ENCODE results near the gene HGD. TPM values are rescaled to one million over a fixed set of nuclear protein-coding genes. Genes with fewer than 3 reads are reported as not detected.
A peak's percentile ranks its signal among the peaks of the same experiment; 100 is the strongest.

The HGD gene
- total and polyA plus RNA-seq, 2 experiments from 2014 or later = not detected

DNA sequence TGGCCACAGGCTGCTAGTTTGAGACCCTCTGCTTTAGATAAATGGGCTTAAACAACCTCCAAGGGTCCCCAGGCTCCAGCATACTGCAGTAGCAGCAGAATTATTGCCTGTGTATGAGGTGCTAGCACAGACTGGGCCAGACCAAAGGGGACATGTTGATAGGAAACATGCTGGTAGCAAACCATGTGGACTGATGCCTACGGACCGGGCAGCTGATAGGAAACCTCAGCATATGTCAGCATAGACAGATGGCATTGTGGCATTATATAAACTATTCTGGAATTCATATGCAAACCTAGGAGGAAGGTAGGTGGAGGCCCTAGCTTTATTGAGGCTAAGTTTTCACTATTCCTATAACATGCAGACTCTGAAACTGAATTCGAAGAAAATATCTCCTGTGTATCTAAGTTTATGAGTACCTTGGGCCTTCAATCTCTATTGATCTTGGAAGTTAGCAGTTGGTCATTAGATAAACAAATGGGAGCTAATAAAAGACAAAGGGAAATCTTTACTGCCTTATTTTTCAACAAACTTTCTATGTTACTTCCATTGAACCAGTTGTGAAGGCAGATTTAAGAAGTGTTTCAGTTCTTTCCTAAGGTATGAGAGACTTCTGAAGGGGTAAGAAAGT is 1.7 kb upstream of the HGD start:
- TF ChIP-seq, protein P1, sequence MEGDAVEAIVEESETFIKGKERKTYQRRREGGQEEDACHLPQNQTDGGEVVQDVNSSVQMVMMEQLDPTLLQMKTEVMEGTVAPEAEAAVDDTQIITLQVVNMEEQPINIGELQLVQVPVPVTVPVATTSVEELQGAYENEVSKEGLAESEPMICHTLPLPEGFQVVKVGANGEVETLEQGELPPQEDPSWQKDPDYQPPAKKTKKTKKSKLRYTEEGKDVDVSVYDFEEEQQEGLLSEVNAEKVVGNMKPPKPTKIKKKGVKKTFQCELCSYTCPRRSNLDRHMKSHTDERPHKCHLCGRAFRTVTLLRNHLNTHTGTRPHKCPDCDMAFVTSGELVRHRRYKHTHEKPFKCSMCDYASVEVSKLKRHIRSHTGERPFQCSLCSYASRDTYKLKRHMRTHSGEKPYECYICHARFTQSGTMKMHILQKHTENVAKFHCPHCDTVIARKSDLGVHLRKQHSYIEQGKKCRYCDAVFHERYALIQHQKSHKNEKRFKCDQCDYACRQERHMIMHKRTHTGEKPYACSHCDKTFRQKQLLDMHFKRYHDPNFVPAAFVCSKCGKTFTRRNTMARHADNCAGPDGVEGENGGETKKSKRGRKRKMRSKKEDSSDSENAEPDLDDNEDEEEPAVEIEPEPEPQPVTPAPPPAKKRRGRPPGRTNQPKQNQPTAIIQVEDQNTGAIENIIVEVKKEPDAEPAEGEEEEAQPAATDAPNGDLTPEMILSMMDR (IDR thresholded peaks at IDR 0.05; ENCODE audit: low read depth, low read length) = no peak
- DNase-seq (ENCODE audit: low read depth in 1 of 2, low spot score in 1 of 2) = no peak
- no peak overlapping the region for H3K27ac ChIP-seq
- no peaks in the 10 kb centered on the region for H3K9me3 ChIP-seq (ENCODE audit: low read depth)
- H3K4me1 ChIP-seq (ENCODE audit: low read depth) = no peaks in the 10 kb centered on the region
- no peaks in the 10 kb centered on the region for H3K36me3 ChIP-seq
- no peaks in the 10 kb centered on the region for H3K27me3 ChIP-seq
- no peak overlapping the region for H3K4me3 ChIP-seq

DNA sequence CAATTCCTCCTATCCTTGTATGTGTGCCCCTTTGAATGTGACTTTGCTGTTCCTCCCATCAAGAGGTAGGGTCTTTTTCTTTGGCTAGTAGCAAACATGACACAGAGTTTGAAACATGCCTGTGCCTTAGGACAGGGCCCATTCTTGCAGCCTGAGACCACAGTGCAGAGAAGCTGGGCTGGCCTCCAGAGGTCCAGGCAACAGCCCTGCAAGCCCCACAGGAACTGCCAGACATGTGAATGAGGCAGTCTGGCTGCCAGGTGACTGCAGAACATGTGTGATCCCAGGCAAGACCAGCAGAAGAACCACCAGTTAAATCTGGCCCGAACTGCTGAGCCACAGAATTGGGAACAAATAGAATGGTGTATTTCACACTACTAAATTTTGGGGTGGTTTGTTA is 1.2 kb upstream of the HGD start:
- no peak overlapping the region for H3K27ac ChIP-seq
- no peaks in the 10 kb centered on the region for H3K9me3 ChIP-seq (ENCODE audit: low read depth)
- H3K27me3 ChIP-seq = no peaks in the 10 kb centered on the region
- no peaks in the 10 kb centered on the region for H3K4me1 ChIP-seq (ENCODE audit: low read depth)
- DNase-seq (ENCODE audit: low read depth in 1 of 2, low spot score in 1 of 2) = peak in 1 of 2 donors; percentile 12
- no peak overlapping the region for H3K4me3 ChIP-seq
- no peaks in the 10 kb centered on the region for H3K36me3 ChIP-seq
- TF ChIP-seq, protein P1 (IDR thresholded peaks at IDR 0.05; ENCODE audit: low read depth, low read length) = no peak

DNA sequence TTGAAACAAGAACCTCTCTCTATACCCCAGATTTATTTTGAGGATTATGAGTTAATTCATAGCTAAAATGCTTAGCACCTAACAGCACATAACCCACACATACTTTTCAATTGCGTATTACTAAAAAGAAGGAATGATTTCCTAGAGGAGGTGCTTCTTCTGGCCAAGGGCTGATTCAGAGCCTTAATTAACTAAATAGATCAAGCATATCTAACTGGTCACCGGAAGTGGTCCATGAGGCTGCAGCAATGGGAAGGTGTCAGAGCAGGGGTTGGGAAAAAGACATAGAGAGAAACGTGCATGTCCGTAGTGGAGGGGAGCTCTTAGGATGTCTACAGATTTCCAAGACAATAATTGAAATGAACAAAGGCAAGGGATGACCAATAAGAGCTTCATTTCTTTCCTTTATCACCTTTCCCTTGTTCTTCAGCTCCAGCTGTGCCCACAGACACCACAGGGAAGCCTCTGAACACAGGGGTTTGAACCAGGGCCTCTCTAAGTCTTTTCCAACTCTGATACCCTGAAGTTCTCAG is 467 bp downstream of the HGD start:
- H3K27ac ChIP-seq = no peak overlapping the region
- H3K9me3 ChIP-seq (ENCODE audit: low read depth) = no peaks in the 10 kb centered on the region
- H3K36me3 ChIP-seq = no peaks in the 10 kb centered on the region
- no peaks in the 10 kb centered on the region for H3K27me3 ChIP-seq
- DNase-seq (ENCODE audit: low read depth in 1 of 2, low spot score in 1 of 2) = no peak
- H3K4me1 ChIP-seq (ENCODE audit: low read depth) = no peaks in the 10 kb centered on the region
- no peak overlapping the region for H3K4me3 ChIP-seq
- TF ChIP-seq, protein P1 (IDR thresholded peaks at IDR 0.05; ENCODE audit: low read depth, low read length) = no peak

DNA sequence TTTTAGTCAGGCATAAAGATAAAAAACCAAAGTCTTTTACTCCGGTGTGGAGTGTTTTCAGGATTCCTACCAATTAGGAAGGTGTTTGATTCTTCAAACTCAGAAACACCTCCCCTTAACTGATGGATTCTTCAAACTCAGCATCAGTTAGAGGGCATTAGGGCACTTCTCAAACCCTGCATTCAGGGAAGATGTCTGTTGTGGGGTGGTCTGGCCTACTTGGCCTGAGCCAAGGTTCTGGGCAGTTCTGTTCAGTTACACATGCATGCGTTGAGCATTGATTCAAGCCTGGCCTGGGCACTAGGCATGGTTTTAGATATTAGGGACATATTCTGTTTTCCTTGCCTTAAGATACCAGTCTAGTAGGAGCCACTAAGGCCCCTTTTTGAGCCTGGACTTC is 1.0 kb downstream of the HGD start:
- Histone ChIP-seq H3K9me3 (ENCODE audit: low read depth) (no peaks in the 10 kb centered on the region), H3K27ac (no peak overlapping the region), H3K36me3 (no peaks in the 10 kb centered on the region), H3K27me3 (no peaks in the 10 kb centered on the region), H3K4me1 (ENCODE audit: low read depth) (no peaks in the 10 kb centered on the region), H3K4me3 (no peak overlapping the region)
- TF ChIP-seq, protein P1 (IDR thresholded peaks at IDR 0.05; ENCODE audit: low read depth, low read length) = no peak
- no peak for DNase-seq (ENCODE audit: low read depth in 1 of 2, low spot score in 1 of 2)

DNA sequence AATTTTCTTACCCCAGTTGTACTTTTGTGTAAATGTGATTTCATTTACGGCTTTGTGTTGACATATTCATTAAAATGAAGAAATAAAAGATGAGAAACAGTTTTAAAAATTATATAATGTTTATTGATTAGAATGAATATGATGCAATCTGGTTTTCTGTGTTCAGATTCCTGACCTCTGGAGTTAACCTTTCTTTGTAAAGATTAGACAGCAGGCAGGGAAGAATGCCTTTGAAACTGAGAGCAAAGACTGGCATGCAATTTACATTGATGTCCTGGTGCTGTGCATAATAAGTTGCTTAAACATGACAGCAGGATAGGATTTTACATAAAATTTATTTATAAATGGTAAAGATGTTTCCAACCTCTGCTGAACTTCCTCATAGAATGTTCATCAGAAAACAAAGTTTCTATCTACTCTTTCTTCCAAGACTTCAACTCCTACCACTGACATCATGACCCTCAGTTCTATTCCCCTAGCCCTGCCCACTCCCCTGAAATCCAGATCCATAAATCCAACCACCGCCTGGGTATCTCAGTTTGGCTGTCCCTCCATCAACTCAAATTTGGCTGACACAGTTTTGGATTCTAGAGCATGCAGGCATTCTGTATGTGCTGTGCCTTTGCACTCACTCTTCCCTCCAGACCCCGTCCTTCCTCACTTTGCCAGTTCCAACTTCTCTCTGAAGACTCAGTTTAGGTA is 1.7 kb downstream of the HGD start:
- TF ChIP-seq, protein P1 (IDR thresholded peaks at IDR 0.05; ENCODE audit: low read depth, low read length) = no peak
- Histone ChIP-seq H3K27ac (no peak overlapping the region), H3K4me3 (no peak overlapping the region), H3K27me3 (no peaks in the 10 kb centered on the region), H3K9me3 (ENCODE audit: low read depth) (no peaks in the 10 kb centered on the region), H3K36me3 (no peaks in the 10 kb centered on the region), H3K4me1 (ENCODE audit: low read depth) (no peaks in the 10 kb centered on the region)
- DNase-seq (ENCODE audit: low read depth in 1 of 2, low spot score in 1 of 2) = no peak

Measured in cardiac muscle cell (in vitro differentiated cells and primary cell).